Stimulated activated CD4-positive, alpha-beta T cell treated with anti-CD3 and anti-CD28 coated beads, TNF-alpha, amount 100 ng/mL, for 24 hours (primary cell): ENCODE results near the gene IKBKG.
"Not testable (repeated sequence)": the region's sequence is repeated elsewhere in the genome, so short reads cannot be mapped to it uniquely, and the experiment has no call there.

Experiments used
- DNase-seq, 3 experiments: peaks; one replicate each; pipeline ENCODE4 v3.0.0-alpha.2; 2020; ENCODE audit warnings: low read depth in 3 of 3

Gene IKBKG

DNA sequence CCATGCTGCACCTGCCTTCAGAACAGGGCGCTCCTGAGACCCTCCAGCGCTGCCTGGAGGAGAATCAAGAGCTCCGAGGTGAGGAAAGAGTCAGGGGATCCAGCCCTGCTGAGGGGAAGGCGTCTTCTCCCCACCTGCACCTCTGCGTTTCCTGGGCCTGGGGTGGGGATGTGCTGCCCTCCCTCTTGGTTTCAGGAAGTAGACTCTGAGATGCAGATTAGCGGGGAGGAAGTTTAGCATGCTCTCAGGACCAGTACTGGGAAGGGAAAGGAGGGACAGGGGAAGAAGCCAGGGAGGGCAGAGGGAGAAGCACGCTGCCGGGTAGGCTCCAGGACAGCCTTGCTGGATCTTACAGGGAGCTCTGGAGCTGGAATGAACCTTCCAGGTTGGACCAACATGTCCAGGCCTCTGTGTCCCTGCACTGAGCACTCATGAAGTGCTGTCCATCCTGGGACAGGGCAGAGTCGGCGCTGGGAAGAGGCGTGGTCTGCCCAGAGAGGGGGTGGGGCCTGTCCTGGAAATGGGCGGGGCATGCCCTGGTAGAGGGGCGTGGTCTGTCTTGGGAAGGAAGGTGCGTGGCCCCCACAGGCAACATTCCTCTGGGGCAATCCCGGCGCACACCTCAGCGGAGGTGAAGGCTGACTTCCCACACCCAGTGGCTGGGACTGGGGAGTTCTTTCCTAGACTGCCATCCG lies 4.8 kb downstream of the IKBKG start:
- not testable (repeated sequence) for DNase-seq

DNA sequence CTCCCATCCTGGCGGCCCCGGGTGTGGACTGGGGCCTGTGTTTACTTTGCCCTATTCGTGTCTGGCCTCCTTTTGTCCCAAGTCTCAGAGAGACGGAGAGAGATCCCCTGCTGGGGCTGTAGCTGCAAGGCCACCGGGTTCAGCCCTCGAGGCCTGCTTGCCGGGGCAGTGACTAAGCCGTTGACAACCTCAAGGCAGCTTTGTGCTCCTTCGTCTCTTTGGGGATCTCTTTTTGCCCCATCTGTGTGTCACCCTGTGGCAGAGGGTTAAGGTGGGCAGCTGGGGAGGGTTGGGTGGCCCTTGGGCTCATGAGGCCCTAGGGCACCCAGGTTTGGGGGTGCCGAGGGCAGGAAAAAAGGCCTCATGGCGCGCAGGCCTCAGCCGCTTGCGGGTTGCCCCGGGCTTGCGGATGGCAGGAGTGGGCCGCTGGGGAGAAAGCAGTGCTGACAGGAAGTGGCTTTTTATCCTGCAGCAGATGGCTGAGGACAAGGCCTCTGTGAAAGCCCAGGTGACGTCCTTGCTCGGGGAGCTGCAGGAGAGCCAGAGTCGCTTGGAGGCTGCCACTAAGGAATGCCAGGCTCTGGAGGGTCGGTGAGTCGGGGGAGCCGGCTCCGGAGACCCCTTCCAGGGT lies 10.8 kb downstream of the IKBKG start:
- not testable (repeated sequence) for DNase-seq

DNA sequence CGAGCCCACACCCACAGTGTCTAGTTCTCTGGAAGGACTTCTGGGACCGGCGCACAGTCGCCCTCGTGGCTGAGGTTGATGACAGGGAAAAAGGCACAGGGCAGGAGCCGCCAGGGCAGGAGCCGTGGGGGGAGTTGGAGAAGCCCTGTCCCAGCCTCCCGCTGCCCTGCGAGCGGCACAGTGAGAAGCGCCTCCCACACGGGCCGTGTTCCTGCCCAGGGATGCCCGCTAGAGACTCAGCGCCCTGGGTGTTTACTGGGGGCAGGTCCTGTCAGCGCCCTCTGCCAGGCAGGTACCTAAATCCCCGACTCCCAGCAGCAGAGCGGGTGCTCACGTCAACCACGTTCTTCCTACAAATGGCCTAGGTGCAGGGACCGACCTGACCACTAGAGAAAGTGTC lies 11.5 kb downstream of the IKBKG start:
- DNase-seq, result not testable (repeated sequence)

DNA sequence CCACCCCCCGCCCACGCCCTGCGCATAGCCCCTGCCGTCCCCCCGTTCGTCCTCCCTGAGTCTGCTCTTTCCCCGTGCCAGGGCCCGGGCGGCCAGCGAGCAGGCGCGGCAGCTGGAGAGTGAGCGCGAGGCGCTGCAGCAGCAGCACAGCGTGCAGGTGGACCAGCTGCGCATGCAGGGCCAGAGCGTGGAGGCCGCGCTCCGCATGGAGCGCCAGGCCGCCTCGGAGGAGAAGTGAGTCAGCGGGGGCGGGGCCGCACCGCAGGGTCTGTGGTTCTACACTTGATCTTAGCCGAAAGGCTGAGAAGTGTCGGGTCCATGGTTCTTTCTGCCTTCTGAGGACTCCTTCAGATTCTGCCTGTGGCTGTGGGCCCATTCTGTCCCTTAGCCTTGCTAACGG lies 12.9 kb downstream of the IKBKG start:
- not testable (repeated sequence) for DNase-seq

DNA sequence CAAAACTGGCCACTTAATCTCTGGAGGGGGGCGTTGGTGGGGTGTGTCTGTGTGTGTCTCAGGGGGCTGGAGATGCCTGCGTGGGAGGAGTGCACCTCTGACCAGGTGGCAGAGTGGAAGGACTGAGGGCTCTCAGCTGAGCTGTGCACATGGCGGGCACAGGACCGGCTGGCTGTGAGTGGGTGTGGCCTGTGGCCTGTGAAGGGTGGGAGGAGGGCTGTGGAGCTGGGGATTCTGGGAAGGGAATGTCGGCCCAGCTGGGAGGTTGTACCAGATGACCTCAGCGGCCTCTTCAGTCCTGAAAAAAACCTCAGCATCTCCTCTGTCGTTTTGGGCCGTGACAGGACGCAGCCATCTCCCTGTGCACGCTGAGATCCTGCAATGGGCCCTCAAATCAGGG lies 14.9 kb downstream of the IKBKG start:
- DNase-seq, result not testable (repeated sequence)

DNA sequence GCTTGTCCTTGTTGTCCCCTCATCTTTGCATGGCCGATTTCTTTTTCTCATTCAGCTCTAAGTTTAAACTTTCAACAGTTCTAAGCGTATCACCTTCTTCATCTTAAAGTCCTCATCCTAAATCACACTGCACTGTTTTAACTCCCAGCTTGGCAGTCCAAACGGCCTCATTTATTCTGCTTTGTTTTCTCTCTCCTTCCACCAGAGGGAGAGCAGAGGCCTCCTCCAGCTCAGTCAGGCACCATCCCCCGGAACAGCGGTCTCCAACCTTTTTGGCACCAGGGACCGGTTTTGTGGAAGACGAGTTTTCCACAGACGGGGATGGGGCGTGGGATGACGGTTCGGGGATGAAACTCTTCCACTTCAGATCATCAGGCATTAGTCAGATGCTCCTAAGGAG lies 22.9 kb downstream of the IKBKG start:
- not testable (repeated sequence) for DNase-seq

DNA sequence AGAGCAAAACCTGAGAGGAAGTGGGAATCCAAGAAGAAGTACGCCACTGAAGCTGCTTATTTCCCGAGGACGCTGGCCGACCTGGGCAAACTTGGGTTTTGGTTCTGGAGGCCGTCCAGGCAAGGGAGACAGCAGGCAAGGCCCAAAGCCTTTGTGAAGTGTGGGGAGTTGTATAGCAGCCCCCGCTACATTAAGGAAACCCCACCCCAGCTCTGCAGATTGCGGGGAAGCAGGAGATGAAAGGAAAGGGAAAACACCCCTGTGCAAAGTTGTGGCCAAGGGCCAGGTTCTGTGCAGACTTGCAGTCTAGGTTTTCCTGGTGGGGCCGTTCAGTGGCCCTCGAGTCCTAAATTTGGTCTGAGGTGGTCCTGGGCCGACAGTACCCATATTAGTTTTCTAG lies 25.6 kb downstream of the IKBKG start:
- not testable (repeated sequence) for DNase-seq

DNA sequence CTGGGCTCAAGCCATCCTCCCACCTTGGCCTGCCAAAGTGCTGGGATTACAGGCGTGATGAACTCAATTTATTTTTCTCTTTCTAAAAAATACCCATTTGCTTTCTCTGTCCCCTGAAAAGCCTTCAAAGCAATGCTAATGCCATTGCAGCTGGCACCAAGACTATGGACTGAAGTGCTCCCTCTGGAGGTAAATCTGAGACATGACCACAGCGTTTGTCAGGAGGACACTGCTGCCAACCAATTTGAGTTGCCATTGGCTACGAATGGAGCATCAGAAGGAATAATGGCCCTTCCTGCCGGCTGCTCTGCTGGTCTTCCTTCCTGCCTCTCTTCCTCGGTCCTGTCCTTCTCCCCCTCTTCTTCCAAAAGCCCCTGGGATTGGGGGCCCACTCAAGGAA lies 27.7 kb downstream of the IKBKG start:
- not testable (repeated sequence) for DNase-seq

DNA sequence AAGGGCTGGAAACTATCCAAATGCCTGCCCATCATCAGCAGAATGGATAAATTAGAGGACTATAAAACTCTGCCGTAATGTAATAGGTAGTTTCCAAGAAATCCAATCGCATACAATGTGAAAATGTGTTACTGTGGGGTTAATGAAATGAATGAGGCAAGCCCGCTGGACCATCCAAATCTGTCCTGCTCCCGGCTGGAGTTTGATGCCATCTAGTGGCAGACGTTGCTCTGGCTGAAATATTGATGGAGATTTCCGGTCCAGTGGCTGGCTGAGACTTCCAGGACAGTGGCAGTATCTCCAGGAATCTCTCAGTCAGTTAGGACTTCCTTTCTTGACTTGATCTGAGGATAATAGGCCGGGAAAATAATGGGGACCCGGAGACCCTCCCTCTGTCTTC lies 35.6 kb downstream of the IKBKG start:
- DNase-seq, result not testable (repeated sequence)

DNA sequence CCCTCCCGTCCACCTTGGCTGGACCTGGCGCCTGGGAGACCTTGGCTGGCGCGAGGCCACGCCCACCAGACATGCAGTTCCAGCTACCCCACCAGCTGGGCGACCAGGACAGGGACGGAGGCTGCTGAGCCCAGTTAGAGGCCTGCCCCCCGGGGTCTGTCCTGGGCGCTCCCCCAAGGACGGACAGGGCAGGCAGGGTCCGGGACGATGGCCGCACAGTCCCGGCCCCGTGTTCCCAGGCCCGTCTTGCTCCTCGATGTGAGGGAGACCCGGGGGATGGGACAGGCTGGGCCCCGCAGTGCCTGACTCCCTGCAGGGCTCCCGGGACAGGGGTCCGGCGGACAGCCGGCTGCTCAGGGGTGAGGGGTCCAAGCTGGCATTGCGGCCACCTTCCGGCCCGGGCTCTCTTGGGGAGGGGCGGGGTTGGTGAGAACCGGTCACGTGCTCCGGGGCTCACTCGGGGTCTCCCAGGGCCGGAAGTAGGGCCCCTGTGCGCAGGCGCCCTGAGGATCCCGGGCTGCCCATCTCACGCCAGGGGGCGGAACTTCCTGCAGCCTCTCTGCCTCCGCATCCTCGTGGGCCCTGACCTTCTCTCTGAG lies 37.3 kb downstream of the IKBKG start, which contains the start of gene CTAG1A:
Gene CTAG1A, plus strand, starts transcription at position 549 of the 599 bp plus-strand sequence. CDS start 74 bp downstream, outside the sequence.
- DNase-seq, result not testable (repeated sequence)

DNA sequence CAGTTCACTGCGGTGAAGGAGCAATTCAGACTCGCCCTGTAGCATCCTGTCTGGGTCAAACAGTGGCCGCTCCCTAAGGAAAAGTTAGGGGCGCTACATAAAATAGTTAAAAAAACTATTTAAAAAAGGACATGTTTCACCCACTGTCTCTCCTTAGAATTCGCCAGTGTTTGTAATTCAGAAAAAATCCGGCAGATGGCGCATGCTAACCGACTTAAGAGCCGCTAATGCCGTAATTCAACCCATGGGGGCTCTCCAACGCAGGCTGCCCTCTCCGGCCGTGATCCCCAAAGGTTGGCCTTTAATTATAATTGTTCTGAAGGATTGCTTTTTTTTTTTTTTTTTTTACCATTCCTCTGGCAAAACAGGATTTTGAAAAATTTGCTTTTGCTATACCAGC lies 43.0 kb downstream of the IKBKG start:
- not testable (repeated sequence) for DNase-seq

DNA sequence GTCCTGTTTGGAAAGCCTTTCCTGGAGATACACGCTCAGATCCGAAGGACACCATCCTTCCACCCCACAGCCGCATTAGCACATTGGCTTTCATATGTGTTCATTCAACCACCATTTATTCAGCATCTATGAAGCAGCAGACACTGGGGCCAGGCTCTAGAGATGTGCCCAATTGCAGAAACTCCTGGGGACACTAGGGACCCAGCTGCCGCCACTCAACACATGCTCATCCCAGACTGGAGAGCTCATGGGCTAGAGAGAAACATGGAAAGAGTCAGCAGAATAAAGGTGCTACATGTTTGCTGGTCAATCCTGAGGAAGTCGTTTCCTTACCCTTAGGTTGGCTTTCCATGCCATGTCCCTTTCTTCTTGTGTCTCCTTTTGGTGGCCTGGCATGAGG lies 45.1 kb downstream of the IKBKG start:
- DNase-seq, result no peak

DNA sequence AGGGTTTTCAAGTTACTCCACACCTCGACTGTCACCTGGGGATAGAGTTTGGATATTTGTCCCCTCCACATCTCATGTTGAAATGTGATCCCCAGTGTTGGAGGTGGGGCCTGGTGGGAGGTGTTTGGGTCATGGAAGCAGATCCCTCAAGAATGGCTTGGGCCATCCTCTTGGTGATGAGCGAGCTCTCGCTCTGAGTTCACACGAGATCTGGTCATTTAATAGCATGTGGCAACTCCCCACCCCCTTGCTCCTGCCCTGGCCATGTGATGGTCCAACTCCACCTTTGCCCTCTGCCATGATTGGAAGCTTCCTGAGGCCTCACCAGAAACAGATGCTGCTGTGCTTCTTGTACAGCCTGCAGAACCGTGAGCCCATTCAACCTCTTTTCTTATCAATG lies 45.8 kb downstream of the IKBKG start:
- no peak for DNase-seq

DNA sequence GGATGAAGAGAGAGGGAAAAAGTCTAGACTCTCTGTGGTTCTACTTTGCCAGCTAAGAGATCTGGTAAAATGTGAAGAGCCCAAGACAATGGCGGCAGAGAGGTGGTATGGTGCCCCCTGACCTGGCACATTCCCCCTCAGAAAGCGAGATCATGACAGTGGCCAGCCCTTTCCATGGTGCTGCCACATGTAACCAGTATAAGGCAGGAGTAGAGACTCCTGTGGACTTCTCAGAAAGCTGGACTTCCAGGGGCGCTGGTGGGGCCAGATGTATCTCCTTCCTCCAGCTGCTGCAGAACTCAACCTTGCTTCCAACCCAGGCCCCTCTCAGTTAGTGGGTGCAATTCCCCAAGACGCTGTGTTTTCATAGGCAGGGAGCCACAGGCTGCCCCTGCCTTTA lies 47.1 kb downstream of the IKBKG start:
- no peak for DNase-seq

DNA sequence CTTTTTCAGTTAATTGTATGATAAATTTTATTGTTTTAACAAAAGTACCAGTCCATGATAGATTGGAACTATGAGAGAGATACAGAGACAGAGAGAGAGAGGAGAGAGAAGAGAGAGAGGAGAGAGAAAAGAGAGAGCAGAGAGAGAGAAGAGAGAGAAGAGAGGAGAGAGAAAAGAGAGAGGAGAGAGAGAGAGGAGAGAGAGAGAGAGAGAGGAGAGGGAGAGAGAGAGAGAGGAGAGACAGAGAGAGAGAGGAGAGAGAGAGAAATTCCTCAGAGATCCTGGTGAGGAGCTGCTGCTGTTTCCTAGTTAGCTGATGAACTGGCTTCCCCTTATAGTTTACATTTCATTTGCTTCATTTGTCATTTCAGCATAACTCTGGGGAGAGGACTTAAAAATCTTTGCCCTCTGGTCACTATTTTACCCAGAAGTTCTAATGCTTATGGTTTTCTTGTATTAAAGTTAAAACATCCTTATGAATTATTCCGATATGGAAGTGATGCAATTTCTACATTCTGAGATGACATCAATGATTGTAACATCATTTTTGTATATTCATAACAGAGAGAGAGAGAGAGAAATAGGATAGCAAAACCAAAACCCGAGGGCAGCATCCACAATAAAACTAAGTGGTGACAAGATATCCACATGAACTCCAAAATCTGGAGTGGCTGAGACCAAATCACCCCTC lies 48.3 kb downstream of the IKBKG start:
- no peak for DNase-seq

DNA sequence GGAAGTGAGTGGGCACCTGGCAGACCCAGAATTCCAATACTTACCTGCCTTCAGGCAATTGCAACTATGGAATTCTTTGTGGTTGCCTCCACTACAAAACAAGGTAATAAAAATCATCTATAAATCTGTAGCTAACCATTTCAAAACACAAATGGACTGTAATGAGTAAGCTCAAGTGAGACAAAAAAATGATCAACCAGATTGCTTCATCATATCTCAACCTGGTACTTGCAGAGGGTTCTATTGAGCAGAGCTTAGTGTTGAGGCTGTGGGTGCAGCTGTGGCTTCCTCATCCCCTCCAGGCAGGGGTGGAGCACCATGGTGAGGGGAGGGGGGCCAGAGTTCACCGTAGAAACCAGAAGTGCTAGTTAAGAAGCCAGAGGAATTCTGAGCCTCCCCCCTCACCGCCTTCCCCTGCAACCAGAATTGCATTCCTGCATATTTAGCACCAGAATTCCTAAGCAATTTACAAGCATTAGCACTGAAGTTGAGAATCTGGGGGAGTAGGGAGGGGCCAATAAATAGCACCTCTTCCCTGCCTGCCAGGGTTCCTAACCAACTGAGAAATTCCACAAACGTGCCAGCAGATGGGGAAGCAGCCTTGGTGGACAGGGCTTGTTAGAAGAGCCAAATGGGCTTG lies 49.0 kb downstream of the IKBKG start:
- DNase-seq, result no peak

DNA sequence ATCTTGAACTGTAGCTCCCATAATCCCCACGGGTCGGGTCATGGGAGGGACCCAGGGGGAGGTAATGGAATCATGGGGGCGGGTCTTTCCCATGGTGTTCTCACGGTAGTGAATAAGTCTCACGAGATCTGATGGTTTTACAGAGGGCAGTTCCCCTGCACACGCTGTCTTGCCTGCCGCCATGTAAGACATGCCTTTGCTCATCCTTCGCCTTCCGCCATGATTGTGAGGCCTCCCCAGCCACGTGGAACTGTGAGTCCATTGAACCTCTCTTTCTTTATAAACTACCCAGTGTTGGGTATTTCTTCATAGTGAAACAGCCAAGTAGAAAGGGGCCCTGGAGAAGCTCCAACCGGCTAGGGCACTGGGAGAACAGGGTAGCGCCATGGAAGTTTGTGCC lies 49.8 kb downstream of the IKBKG start:
- no peak for DNase-seq

DNA sequence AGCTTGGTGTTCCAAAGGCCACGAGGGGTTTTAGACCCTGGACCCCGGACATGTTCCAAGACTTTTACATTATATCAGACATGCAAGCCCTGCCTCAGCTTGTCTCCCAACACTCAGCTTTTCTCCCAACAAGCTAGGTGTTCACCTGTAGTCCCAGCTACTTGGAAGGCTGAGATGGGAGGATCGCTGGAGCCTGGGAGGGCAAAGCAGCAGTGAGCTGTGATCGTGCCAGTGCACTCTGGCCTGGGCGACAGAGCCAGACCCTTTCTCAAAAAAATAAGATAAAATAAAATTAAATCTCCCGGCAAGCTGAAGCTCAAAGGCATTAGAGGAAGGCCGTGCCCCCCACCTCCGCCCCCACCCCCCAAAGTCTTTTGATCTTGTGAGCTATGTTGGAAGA lies 51.2 kb downstream of the IKBKG start:
- no peak for DNase-seq

DNA sequence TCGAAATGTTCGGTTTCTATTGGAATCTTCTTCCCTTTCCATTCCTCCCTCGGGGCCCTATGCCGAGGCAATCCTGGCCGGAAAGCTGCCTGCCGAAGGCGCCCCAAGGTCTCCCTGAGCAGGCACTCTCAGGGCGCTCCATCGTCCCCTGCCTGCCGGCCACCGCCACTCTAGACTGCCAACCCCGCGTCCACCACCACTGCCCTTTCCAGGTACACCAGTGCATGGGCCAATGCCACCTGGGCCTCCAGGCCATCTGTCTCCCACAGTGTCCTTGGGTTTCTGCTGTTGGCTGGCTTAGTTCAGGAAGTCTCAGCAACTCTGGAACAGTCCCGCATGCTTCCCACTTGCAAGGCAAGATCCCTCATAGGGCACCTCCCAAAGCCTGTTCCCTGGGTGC lies 52.1 kb downstream of the IKBKG start:
- DNase-seq, result no peak

DNA sequence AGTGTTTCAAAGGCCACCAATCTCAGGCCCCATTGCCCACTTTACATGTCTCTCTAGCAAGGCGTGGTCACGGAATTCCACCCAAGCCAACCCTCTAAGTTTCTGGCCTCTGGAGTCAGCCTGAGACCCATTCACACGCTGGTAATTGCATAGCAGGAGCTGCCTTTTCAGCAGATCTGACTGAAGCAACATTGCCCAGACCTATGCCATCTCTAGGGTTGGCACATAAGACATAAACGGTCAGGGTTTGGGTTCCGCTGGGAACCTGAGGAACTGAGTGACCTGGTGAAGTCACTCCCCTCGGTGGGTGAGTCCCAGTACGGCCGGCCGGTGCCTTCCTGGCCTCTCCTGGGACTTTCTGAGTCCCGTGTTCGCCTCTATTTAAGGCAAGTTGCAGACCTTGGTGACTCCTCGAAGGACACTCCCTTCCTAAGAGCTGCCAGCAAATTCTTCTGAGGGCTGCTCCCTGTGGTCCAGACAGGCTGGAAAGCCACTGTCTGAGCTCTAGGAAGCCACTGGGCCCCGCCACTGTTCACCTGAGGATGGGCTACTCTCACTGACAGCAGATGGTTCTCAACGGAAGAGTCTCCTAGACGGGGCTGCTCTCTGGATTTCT lies 53.4 kb downstream of the IKBKG start:
- DNase-seq, result no peak

DNA sequence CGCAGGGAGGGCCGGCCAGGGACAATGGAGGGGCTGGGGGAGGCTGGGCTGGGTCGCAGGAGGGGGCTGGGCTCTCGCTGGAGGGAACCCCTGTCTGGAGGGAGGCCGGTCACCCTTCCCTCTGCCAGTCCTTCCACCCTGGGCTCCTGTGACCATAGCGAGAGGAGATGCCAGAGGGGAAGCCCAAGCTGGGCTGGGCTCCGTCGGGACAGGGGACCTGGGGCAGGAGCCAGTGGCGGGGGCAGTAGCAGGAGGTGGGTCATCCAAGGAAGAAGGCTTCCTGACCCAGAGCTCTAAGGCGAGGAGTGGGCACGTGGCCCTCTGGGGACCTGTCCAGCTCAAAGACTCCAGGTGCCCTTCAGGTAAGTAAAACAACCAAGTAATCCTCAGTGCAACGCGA lies 54.8 kb downstream of the IKBKG start:
- DNase-seq, result no peak
